ENCODE data around the gene FRS3. TPM values are rescaled to one million over a fixed set of nuclear protein-coding genes. Genes with fewer than 3 reads are reported as not detected.

FRS3 gene
- total and polyA plus RNA-seq, 9 donors, result 1.00 to 8.4 (median 6.2) TPM

GRCh38 chr6:41757931-41758640 lies 21.6 kb downstream of the FRS3 start:
- no peaks in the 10 kb centered on the region for H3K4me1 ChIP-seq (ENCODE audit: insufficient read depth)
- DNase-seq, result no peak
- no peaks in the 10 kb centered on the region for H3K9me3 ChIP-seq
- no peaks in the 10 kb centered on the region for H3K27me3 ChIP-seq
- intact Hi-C loops (cut with DNase I), result no loop called here
- no peak overlapping the region for H3K27ac ChIP-seq
- H3K4me3 ChIP-seq, result no peak overlapping the region
- H3K36me3 ChIP-seq, result no peaks in the 10 kb centered on the region
- WGBS, 3 donors, result 51 to 55% (median 54%) methylated on average over 8 of the region's 8 CpGs
- TF ChIP-seq CTCF (IDR thresholded peaks at IDR 0.05), result no peak

- TF ChIP-seq CTCF (IDR thresholded peaks at IDR 0.05) (no peak), EP300 (IDR thresholded peaks at IDR 0.05) (no peak), POLR2A (IDR thresholded peaks at IDR 0.05) (no peak)
Observed at GRCh38 chr6:41757271-41757670, 22.4 kb downstream of the FRS3 start.

GRCh38 chr6:41756354-41756753 lies 23.3 kb downstream of the FRS3 start:
- intact Hi-C loops (cut with DNase I), result no loop called here
- no peak for DNase-seq
- Histone ChIP-seq H3K27ac (no peak overlapping the region), H3K36me3 (no peaks in the 10 kb centered on the region), H3K27me3 (no peaks in the 10 kb centered on the region), H3K9me3 (no peaks in the 10 kb centered on the region), H3K4me1 (ENCODE audit: insufficient read depth) (no peaks in the 10 kb centered on the region), H3K4me3 (no peak overlapping the region)
- TF ChIP-seq POLR2A (IDR thresholded peaks at IDR 0.05), result no peak
- TF ChIP-seq EP300 (IDR thresholded peaks at IDR 0.05), result no peak
- TF ChIP-seq CTCF (IDR thresholded peaks at IDR 0.05), result no peak
- WGBS, 3 donors, result 51 to 60% (median 52%) methylated on average over 12 to 13 of the region's 13 CpGs

More at GRCh38 chr6:41757271-41757670, 22.4 kb downstream of the FRS3 start:
- Histone ChIP-seq H3K4me3 (no peak overlapping the region), H3K9me3 (no peaks in the 10 kb centered on the region), H3K27me3 (no peaks in the 10 kb centered on the region), H3K36me3 (no peaks in the 10 kb centered on the region), H3K4me1 (ENCODE audit: insufficient read depth) (no peaks in the 10 kb centered on the region), H3K27ac (no peak overlapping the region)
- 79 to 85% (median 84%) methylated on average over 6 of the region's 6 CpGs for WGBS, 3 donors
- intact Hi-C loops (cut with DNase I), result no loop called here
- DNase-seq, result no peak

GRCh38 chr6:41755895-41756294 lies 23.8 kb downstream of the FRS3 start:
- Histone ChIP-seq H3K36me3 (no peaks in the 10 kb centered on the region), H3K9me3 (no peaks in the 10 kb centered on the region), H3K27ac (no peak overlapping the region), H3K4me3 (no peak overlapping the region), H3K27me3 (no peaks in the 10 kb centered on the region), H3K4me1 (ENCODE audit: insufficient read depth) (no peaks in the 10 kb centered on the region)
- intact Hi-C loops (cut with DNase I), result no loop called here
- WGBS, 3 donors, result 68 to 74% (median 69%) methylated on average over 4 of the region's 4 CpGs
- no peak for DNase-seq
- TF ChIP-seq CTCF (IDR thresholded peaks at IDR 0.05) (no peak), EP300 (IDR thresholded peaks at IDR 0.05) (no peak), POLR2A (IDR thresholded peaks at IDR 0.05) (no peak)
